ENCODE data around the gene SBDS.

DNA sequence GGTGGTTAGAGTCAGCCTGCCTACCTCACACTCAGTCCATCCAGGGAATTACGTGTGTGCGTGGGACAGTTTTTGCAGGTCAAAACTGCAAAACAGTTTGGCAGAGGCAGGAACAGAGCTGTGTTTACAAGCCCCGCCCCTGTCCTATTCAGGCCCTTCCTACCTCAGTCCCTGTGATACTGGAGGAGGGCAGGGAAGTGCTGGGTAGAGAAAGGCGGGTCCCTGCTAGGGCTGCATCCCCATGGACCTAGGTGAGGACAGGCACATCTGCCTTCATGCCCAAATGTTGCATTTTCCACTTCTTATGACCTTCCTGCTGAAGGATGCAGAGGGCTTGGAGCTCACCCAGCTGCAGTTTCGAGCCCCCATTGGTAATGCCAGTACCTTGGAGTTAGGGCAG lies 25.1 kb downstream of the SBDS start:
- TF ChIP-seq, protein P1, sequence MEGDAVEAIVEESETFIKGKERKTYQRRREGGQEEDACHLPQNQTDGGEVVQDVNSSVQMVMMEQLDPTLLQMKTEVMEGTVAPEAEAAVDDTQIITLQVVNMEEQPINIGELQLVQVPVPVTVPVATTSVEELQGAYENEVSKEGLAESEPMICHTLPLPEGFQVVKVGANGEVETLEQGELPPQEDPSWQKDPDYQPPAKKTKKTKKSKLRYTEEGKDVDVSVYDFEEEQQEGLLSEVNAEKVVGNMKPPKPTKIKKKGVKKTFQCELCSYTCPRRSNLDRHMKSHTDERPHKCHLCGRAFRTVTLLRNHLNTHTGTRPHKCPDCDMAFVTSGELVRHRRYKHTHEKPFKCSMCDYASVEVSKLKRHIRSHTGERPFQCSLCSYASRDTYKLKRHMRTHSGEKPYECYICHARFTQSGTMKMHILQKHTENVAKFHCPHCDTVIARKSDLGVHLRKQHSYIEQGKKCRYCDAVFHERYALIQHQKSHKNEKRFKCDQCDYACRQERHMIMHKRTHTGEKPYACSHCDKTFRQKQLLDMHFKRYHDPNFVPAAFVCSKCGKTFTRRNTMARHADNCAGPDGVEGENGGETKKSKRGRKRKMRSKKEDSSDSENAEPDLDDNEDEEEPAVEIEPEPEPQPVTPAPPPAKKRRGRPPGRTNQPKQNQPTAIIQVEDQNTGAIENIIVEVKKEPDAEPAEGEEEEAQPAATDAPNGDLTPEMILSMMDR (IDR thresholded peaks at IDR 0.05), result no peak
- TF ChIP-seq EZH2 (IDR thresholded peaks at IDR 0.05; ENCODE audit: borderline replicate concordance, insufficient read depth, low read depth, low read length, poor library complexity, severe bottlenecking), result no peak
